ENCODE data around the gene OGFOD3. TPM values are rescaled to one million over a fixed set of nuclear protein-coding genes. Genes with fewer than 3 reads are reported as not detected.

Gene OGFOD3
- total and polyA plus RNA-seq, 9 of the 15 experiments (the other 6 are each of a cell fraction or from before 2014, with no cell fraction given): 0.69 to 44.7 (median 18.9) TPM

DNA sequence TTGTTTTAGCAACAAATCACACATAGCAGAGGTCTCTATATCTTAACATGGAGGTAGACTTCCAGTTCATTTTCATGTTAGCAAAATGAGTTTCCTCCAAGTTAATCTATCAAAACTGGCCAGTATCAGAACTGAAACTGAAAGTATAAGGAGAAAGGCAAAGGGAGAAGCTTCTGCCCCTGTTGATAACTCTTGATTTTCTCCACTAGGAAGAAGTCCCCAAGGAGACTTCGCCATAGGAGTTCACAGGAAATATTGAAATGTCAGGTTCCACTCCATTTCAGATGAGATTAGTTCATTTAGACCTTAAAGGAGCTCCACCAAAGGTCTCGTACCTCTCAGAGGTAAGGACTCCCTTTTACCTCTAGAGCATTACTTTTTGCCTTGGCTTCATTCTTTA, 1.2 kb upstream of the OGFOD3 start:
- intact Hi-C loops (cut with micrococcal nuclease): loop anchor here (10.0 kb wide), 1 partner anchor 135 kb away; no protein-coding TSS in a partner anchor
- peaks cover 17% of the 10 kb centered on the region for H3K79me2 ChIP-seq (ENCODE audit: control insufficient read depth, insufficient read depth, low read length)
- ChIA-PET POLR2A (interaction anchor here (0.7 to 1.2 kb wide), 2 partner anchors 10 to 20 kb away, joined by 3 read pairs; no protein-coding TSS in a partner anchor), CTCF (ENCODE audit: low intra/inter-chr PET ratio) (no interaction called here)
- H3K36me3 ChIP-seq (ENCODE audit: control insufficient read depth, insufficient read depth, low read length): peaks cover 5% of the 10 kb centered on the region; the same call in 1 of the 3 replicates
- BruUV-seq (replicated peaks): no TSS peak
- peak; percentile 71 for FAIRE-seq
- no peaks in the 10 kb centered on the region for H3K9me1 ChIP-seq (ENCODE audit: control insufficient read depth, insufficient read depth, low read length)
- ATAC-seq: no peak
- H3K27ac ChIP-seq (ENCODE audit: extremely low read depth, low read depth, low read length): no peak overlapping the region; the same call in 2 of the 3 replicates
- 48% methylated on average over 2 of the region's 2 CpGs for WGBS (ENCODE audit: insufficient coverage, low coverage, missing lambda C conversion rate)
- in situ Hi-C loops (cut with MboI): no loop called here
- no peak overlapping the region for H2AFZ ChIP-seq (ENCODE audit: low read depth, low read length)
- peaks cover 15% of the 10 kb centered on the region for H4K20me1 ChIP-seq (replicated peaks; ENCODE audit: control insufficient read depth, insufficient read depth, low read length)
- H3K4me1 ChIP-seq (replicated peaks in 1 of 2; ENCODE audit: control insufficient read depth in 2 of 2, insufficient read depth in 2 of 2, low read length in 2 of 2): peaks cover 8 to 26% of the 10 kb centered on the region in 2 experiments
- peak overlapping the region; percentile 97 for H3K4me2 ChIP-seq (ENCODE audit: insufficient read depth, low read length)
- H3K9ac ChIP-seq (ENCODE audit: insufficient read depth in 1 of 2, low read depth in 2 of 2, low read length in 2 of 2): peak overlapping the region in 1 of 2 experiments; percentile 83; a peak in 2 of 4 replicates
- no peaks in the 10 kb centered on the region for H3K27me3 ChIP-seq (ENCODE audit: control insufficient read depth in 2 of 2, insufficient read depth in 2 of 2, low read length in 2 of 2)
- peak in 1 of 4 experiments; percentile 23 for DNase-seq (ENCODE audit: extremely low read depth in 1 of 4, low spot score in 3 of 4)
- H3K4me3 ChIP-seq: peak overlapping the region; percentile 90; the same call in 1 of the 2 replicates
- H3K9me3 ChIP-seq (replicated peaks; ENCODE audit: control insufficient read depth, insufficient read depth, low read depth, low read length): no peaks in the 10 kb centered on the region
- 0 out of 2 replicates have a peak, but pooled peaks have one; percentile 20 for TF ChIP-seq NR2C1 (IDR thresholded peaks at IDR 0.05)
- no peak for TF ChIP-seq NR2C1 (tag; IDR thresholded peaks at IDR 0.05)
- TF ChIP-seq BRD9 (IDR thresholded peaks at IDR 0.05; ENCODE audit: low read depth, partially characterized antibody): no peak

DNA sequence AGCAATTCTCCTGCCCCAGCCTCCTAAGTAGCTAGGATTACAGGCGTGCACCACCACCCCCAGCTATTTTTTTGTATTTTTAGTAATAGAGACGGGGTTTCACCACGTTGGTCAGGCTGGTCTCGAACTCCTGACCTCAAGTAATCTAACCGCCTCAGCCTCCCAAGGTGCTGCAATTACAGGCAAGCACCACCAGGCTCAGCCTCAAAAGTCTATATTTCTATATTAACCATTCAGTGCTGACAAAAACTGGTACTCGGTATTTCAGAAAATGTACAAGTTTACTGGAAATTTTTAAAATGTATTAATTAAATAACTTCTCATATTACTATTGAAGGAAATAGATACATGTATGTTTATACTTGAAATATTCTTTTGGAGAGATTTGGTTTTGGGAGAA, 1.6 kb downstream of the OGFOD3 start:
- no peaks in the 10 kb centered on the region for H3K9me3 ChIP-seq (replicated peaks; ENCODE audit: control insufficient read depth, insufficient read depth, low read depth, low read length)
- CTCF ChIA-PET (ENCODE audit: low intra/inter-chr PET ratio): no interaction called here

More for the DNA sequence above, 1.6 kb downstream of the OGFOD3 start:
- Histone ChIP-seq H3K4me1 (replicated peaks in 1 of 2; ENCODE audit: control insufficient read depth in 2 of 2, insufficient read depth in 2 of 2, low read length in 2 of 2) (peaks cover 8 to 29% of the 10 kb centered on the region in 2 experiments), H3K27ac (ENCODE audit: extremely low read depth, low read depth, low read length) (no peak overlapping the region), H4K20me1 (replicated peaks; ENCODE audit: control insufficient read depth, insufficient read depth, low read length) (peaks cover 15% of the 10 kb centered on the region), H3K4me3 (no peak overlapping the region), H3K36me3 (ENCODE audit: control insufficient read depth, insufficient read depth, low read length) (peaks cover 17% of the 10 kb centered on the region; the same call in 2 of the 3 replicates), H3K4me2 (ENCODE audit: insufficient read depth, low read length) (no peak overlapping the region), H3K27me3 (ENCODE audit: control insufficient read depth in 2 of 2, insufficient read depth in 2 of 2, low read length in 2 of 2) (no peaks in the 10 kb centered on the region), H3K9ac (ENCODE audit: insufficient read depth in 1 of 2, low read depth in 2 of 2, low read length in 2 of 2) (no peak overlapping the region), H3K9me1 (ENCODE audit: control insufficient read depth, insufficient read depth, low read length) (no peaks in the 10 kb centered on the region), H2AFZ (ENCODE audit: low read depth, low read length) (no peak overlapping the region), H3K79me2 (ENCODE audit: control insufficient read depth, insufficient read depth, low read length) (peaks cover 28% of the 10 kb centered on the region)
- in situ Hi-C loops (cut with MboI) (no loop called here), intact Hi-C loops (cut with micrococcal nuclease) (loop anchor here (10.0 kb wide), 1 partner anchor 138 kb away; no protein-coding TSS in a partner anchor)
- POLR2A ChIA-PET: interaction anchor here (0.8 to 1.8 kb wide), 3 partner anchors 17 to 104 kb away, joined by 4 to 5 read pairs (median 4); no protein-coding TSS in a partner anchor
- no TSS peak for BruUV-seq (replicated peaks)
- TF ChIP-seq LARP7 (IDR thresholded peaks at IDR 0.05) (no peak), NUFIP1 (IDR thresholded peaks at IDR 0.05; ENCODE audit: partially characterized antibody) (no peak), NFYB (IDR thresholded peaks at IDR 0.05; ENCODE audit: extremely low read depth, insufficient read length) (no peak), FOXJ2 (tag; IDR thresholded peaks at IDR 0.05) (no peak)
- TF ChIP-seq, protein P1, sequence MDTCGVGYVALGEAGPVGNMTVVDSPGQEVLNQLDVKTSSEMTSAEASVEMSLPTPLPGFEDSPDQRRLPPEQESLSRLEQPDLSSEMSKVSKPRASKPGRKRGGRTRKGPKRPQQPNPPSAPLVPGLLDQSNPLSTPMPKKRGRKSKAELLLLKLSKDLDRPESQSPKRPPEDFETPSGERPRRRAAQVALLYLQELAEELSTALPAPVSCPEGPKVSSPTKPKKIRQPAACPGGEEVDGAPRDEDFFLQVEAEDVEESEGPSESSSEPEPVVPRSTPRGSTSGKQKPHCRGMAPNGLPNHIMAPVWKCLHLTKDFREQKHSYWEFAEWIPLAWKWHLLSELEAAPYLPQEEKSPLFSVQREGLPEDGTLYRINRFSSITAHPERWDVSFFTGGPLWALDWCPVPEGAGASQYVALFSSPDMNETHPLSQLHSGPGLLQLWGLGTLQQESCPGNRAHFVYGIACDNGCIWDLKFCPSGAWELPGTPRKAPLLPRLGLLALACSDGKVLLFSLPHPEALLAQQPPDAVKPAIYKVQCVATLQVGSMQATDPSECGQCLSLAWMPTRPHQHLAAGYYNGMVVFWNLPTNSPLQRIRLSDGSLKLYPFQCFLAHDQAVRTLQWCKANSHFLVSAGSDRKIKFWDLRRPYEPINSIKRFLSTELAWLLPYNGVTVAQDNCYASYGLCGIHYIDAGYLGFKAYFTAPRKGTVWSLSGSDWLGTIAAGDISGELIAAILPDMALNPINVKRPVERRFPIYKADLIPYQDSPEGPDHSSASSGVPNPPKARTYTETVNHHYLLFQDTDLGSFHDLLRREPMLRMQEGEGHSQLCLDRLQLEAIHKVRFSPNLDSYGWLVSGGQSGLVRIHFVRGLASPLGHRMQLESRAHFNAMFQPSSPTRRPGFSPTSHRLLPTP (IDR thresholded peaks at IDR 0.05; ENCODE audit: borderline replicate concordance, extremely low read depth, insufficient read length): peak; percentile 26
- TF ChIP-seq, protein P2, sequence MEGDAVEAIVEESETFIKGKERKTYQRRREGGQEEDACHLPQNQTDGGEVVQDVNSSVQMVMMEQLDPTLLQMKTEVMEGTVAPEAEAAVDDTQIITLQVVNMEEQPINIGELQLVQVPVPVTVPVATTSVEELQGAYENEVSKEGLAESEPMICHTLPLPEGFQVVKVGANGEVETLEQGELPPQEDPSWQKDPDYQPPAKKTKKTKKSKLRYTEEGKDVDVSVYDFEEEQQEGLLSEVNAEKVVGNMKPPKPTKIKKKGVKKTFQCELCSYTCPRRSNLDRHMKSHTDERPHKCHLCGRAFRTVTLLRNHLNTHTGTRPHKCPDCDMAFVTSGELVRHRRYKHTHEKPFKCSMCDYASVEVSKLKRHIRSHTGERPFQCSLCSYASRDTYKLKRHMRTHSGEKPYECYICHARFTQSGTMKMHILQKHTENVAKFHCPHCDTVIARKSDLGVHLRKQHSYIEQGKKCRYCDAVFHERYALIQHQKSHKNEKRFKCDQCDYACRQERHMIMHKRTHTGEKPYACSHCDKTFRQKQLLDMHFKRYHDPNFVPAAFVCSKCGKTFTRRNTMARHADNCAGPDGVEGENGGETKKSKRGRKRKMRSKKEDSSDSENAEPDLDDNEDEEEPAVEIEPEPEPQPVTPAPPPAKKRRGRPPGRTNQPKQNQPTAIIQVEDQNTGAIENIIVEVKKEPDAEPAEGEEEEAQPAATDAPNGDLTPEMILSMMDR (IDR thresholded peaks at IDR 0.05 in 2 of 3, conservative IDR thresholded peaks at IDR 0.05 in 1 of 3; ENCODE audit: insufficient read depth in 2 of 3, low read depth in 1 of 3, low read length in 3 of 3): peak in 2 of 3 experiments; percentile 4 to 25; a peak in 1 of 6 replicates
- 39% methylated on average over 5 of the region's 6 CpGs for WGBS (ENCODE audit: insufficient coverage, low coverage, missing lambda C conversion rate)
- no peak for ATAC-seq
- peak; percentile 49 for FAIRE-seq
- peak in 1 of 4 experiments; percentile 40 for DNase-seq (ENCODE audit: extremely low read depth in 1 of 4, low spot score in 3 of 4)
